Vagina (tissue), 2 donors: ENCODE results near the gene CCR7. TPM values are rescaled to one million over a fixed set of nuclear protein-coding genes. Genes with fewer than 3 reads are reported as not detected.

Experiments used
- DNase-seq, 2 donors: peaks; one replicate each; pipeline ENCODE4 v3.0.0-alpha.2; 2017; ENCODE audit errors: extremely low spot score in 2 of 2
- H3K27ac ChIP-seq: fragments of 200-600 bp; sonication (generic); one replicate; pipeline ENCODE4 v1.5.1; 2019
- H3K27me3 ChIP-seq: fragments of 200-600 bp; sonication (generic); one replicate; pipeline ENCODE4 v1.5.1; 2019
- H3K36me3 ChIP-seq, 2 donors: fragments of 200-600 bp; sonication (generic); one replicate each; pipeline ENCODE4 v1.5.1; 2017 to 2019
- H3K4me1 ChIP-seq: fragments of 200-600 bp; sonication (generic); one replicate; pipeline ENCODE4 v1.5.1; 2019
- H3K4me3 ChIP-seq, 2 donors: fragments of 200-600 bp; sonication (generic); 1 replicate in 1 of 2; 2 replicates in 1 of 2; pipeline ENCODE4 v1.5.1; 2016 to 2019
- H3K9me3 ChIP-seq: fragments of 200-600 bp; sonication (generic); one replicate; pipeline ENCODE4 v1.5.1; 2019
- CTCF ChIP-seq, 3 experiments: fragments of 450-650 bp in 2 of 3; fragments of 200-600 bp in 1 of 3; sonication (generic) in 1 of 3; IDR thresholded peaks; one replicate each; pipeline ENCODE4 v1.5.1; 2017 to 2019; ENCODE audit warnings: antibody characterized with exemption in 3 of 3, mild to moderate bottlenecking in 2 of 3, moderate library complexity in 2 of 3
- POLR2A ChIP-seq, 2 donors: fragments of 450-650 bp; IDR thresholded peaks; one replicate each; pipeline ENCODE4 v1.6.1; 2017; ENCODE audit warnings: antibody characterized with exemption in 2 of 2, mild to moderate bottlenecking in 2 of 2, moderate library complexity in 2 of 2
- POLR2AphosphoS5 ChIP-seq, 2 donors: sonication (generic); formaldehyde crosslinking; IDR thresholded peaks; one replicate each; pipeline ENCODE4 v1.9.0; 2017; ENCODE audit warnings: antibody characterized with exemption in 2 of 2, mild to moderate bottlenecking in 2 of 2, low read depth in 1 of 2; ENCODE audit not compliant: insufficient read depth in 1 of 2
- intact Hi-C: fragments of 100-400 bp; cut with DNase I; formaldehyde crosslinking; loops from one replicate; pipeline ENCODE4 v1.15.1; 2023
- total RNA-seq: library from RNA; depleted of rRNA; stranded (reverse); fragments of >200 nt; gene quantifications from one replicate; pipeline ENCODE4 v1.2.3, GENCODE V29; 2016

Gene CCR7
- total RNA-seq, result not detected

GRCh38 chr17:40564883-40565768 lies at the start of gene CCR7:
TSS of gene CCR7 (minus strand) at chr17:40565472. CDS start at chr17:40565409, 63 bp downstream.
- no peaks in the 10 kb centered on the region for H3K27me3 ChIP-seq
- no peaks in the 10 kb centered on the region for H3K36me3 ChIP-seq
- no peak within 1 kb of the TSS for H3K27ac ChIP-seq
- no peaks in the 10 kb centered on the region for H3K9me3 ChIP-seq
- no peak within 1 kb of the TSS for H3K4me3 ChIP-seq
- TF ChIP-seq POLR2AphosphoS5 (IDR thresholded peaks at IDR 0.05; ENCODE audit: insufficient read depth in 1 of 2, low read depth in 1 of 2), result no peak
- TF ChIP-seq POLR2A (IDR thresholded peaks at IDR 0.05), result no peak
- no peak for TF ChIP-seq CTCF (IDR thresholded peaks at IDR 0.05)
- intact Hi-C loops, result no loop called here
- peaks cover 8% of the 10 kb centered on the region for H3K4me1 ChIP-seq
- DNase-seq, result no peak

GRCh38 chr17:40614431-40615067 lies 49.3 kb upstream of the CCR7 start:
- H3K36me3 ChIP-seq, result no peaks in the 10 kb centered on the region
- H3K27ac ChIP-seq, result no peak overlapping the region
- intact Hi-C loops, result loop anchor here (10.0 kb wide), 1 partner anchor 180 kb away; the partner anchor contains the start of gene KRT28
- H3K4me3 ChIP-seq, result no peak overlapping the region
- TF ChIP-seq CTCF (IDR thresholded peaks at IDR 0.05), result no peak
- DNase-seq, result no peak
- no peaks in the 10 kb centered on the region for H3K27me3 ChIP-seq
- H3K9me3 ChIP-seq, result no peaks in the 10 kb centered on the region
- peaks cover 8% of the 10 kb centered on the region for H3K4me1 ChIP-seq

- H3K4me3 ChIP-seq, result no peak overlapping the region
- no peaks in the 10 kb centered on the region for H3K36me3 ChIP-seq
- no peak overlapping the region for H3K27ac ChIP-seq
- H3K4me1 ChIP-seq, result peaks cover 8% of the 10 kb centered on the region
- no peak for TF ChIP-seq CTCF (IDR thresholded peaks at IDR 0.05)
- TF ChIP-seq POLR2AphosphoS5 (IDR thresholded peaks at IDR 0.05; ENCODE audit: insufficient read depth in 1 of 2, low read depth in 1 of 2), result no peak
- no peak for TF ChIP-seq POLR2A (IDR thresholded peaks at IDR 0.05)
- H3K9me3 ChIP-seq, result no peaks in the 10 kb centered on the region
- H3K27me3 ChIP-seq, result no peaks in the 10 kb centered on the region
- DNase-seq, result no peak
- intact Hi-C loops, result loop anchor here (10.0 kb wide), 1 partner anchor 181 kb away; the partner anchor contains the start of gene KRT28
These were observed 48.3 kb upstream of the CCR7 start for GRCh38 chr17:40613467-40614154.

GRCh38 chr17:40612599-40613244 lies 47.5 kb upstream of the CCR7 start:
- Histone ChIP-seq H3K27me3 (no peaks in the 10 kb centered on the region), H3K9me3 (no peaks in the 10 kb centered on the region), H3K36me3 (no peaks in the 10 kb centered on the region), H3K27ac (no peak overlapping the region), H3K4me3 (no peak overlapping the region), H3K4me1 (peaks cover 6% of the 10 kb centered on the region)
- intact Hi-C loops, result loop anchor here (10.0 kb wide), 1 partner anchor 182 kb away; the partner anchor contains the start of gene KRT28
- no peak for DNase-seq
- TF ChIP-seq POLR2AphosphoS5 (IDR thresholded peaks at IDR 0.05; ENCODE audit: insufficient read depth in 1 of 2, low read depth in 1 of 2) (no peak), CTCF (IDR thresholded peaks at IDR 0.05) (no peak), POLR2A (IDR thresholded peaks at IDR 0.05) (no peak)
